Testis (tissue), 2 donors: ENCODE results near the gene BRD4.

Source experiments
- POLR2A ChIP-seq: fragments of 450-650 bp; IDR thresholded peaks from one replicate; pipeline ENCODE4 v1.6.1; 2017; ENCODE audit warnings: antibody characterized with exemption, mild to moderate bottlenecking, moderate library complexity
- TF ChIP-seq, protein P1 (sequence below), 3 experiments: fragments of 450-650 bp in 2 of 3; fragments of 200-600 bp in 1 of 3; sonication (generic) in 1 of 3; IDR thresholded peaks; one replicate each; pipeline ENCODE4 v1.5.1; 2016 to 2019; ENCODE audit warnings: antibody characterized with exemption in 3 of 3, mild to moderate bottlenecking in 2 of 3, moderate library complexity in 1 of 3

DNA sequence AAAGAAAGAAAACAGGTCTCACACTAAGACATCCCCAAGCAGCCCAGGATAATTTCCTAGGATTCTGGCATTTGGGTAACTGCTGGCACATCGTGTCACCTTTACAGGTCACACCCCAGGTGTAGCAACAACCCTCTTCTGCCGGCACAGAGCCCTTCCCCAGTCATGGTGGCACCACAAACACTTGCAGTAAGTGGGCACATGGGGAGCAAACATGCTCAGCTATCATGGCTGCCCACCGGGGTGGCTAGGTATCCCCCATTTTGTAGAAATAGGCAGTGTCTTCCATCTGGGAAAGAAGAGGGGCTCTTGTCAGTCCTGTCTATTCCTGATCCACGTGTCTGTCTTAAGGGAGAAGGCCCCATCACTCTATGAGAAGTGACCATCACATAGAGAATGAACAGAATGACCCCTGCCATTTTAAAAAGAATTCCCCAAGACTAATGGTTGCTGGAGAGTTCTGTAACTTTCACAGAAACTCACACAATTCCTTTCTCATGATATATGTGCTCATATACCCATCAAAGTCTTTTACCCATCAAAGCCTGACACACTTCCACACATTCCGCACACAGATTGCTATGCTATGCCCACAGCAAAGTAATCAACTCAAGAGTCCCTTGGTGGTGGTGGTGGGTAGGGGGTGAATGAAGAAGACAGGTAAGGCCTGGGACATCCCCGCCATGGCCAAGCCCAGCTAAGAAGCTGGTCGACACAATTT is 33.3 kb downstream of the BRD4 start:
- TF ChIP-seq, protein P1, sequence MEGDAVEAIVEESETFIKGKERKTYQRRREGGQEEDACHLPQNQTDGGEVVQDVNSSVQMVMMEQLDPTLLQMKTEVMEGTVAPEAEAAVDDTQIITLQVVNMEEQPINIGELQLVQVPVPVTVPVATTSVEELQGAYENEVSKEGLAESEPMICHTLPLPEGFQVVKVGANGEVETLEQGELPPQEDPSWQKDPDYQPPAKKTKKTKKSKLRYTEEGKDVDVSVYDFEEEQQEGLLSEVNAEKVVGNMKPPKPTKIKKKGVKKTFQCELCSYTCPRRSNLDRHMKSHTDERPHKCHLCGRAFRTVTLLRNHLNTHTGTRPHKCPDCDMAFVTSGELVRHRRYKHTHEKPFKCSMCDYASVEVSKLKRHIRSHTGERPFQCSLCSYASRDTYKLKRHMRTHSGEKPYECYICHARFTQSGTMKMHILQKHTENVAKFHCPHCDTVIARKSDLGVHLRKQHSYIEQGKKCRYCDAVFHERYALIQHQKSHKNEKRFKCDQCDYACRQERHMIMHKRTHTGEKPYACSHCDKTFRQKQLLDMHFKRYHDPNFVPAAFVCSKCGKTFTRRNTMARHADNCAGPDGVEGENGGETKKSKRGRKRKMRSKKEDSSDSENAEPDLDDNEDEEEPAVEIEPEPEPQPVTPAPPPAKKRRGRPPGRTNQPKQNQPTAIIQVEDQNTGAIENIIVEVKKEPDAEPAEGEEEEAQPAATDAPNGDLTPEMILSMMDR (IDR thresholded peaks at IDR 0.05) = no peak
- TF ChIP-seq POLR2A = no peak
